HG02981 (cell line): ENCODE data around the gene SEMA3G.

Experiments used
- ATAC-seq: cut with Tn5 transposase; IDR thresholded peaks from one replicate; pipeline ENCODE4 v1.9.1; 2021; ENCODE audit warnings: mild to moderate bottlenecking, moderate library complexity; ENCODE audit not compliant: unreplicated experiment

The SEMA3G gene

GRCh38 chr3:52479877-52480575, 35.1 kb upstream of the SEMA3G start:
- no peak for ATAC-seq

DNA sequence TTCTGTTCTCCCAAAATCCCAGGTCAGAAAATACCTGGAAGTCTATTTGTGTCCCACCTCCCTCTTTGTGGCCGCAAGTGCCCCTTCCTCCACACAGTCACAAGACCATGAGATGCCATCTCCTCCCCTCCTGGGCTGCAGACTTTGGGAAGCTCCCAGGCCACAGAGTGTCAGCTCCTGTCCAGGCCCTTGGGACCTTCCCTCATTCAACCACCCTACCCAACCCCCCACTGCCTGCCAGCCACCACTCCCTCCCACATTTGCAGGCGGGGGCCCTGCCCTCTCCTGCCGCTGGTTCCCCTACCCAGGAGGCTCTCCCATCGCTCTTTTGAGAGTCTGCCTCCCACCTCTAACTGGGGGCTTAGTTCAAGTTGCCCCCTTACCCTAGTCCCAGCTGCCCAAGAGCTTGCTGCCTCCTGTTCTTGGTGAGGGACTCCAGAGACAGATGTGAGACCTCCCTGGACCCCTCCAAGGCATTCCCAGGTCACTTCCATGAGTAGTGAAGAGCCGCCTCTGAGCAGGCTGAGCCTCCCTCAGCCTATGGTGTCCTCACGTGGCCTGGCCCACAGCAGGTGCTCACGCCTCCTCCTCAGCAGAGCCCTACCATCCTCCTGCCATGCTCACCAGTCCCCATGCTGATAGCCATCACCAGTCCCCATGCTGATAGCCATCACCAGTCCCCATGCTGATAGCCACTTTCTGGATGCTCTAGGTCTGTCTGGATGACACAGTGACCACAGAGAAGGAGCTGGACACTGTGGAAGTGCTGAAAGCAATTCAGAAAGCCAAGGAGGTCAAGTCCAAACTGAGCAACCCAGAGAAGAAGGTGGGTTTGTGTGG, 34.4 kb upstream of the SEMA3G start:
- no peak for ATAC-seq

- no peak for ATAC-seq
These were observed 32.8 kb upstream of the SEMA3G start for GRCh38 chr3:52477796-52478095.

GRCh38 chr3:52477076-52477795, 32.3 kb upstream of the SEMA3G start:
- no peak for ATAC-seq

- no peak for ATAC-seq
These were observed 28.1 kb upstream of the SEMA3G start for GRCh38 chr3:52473026-52473425.

DNA sequence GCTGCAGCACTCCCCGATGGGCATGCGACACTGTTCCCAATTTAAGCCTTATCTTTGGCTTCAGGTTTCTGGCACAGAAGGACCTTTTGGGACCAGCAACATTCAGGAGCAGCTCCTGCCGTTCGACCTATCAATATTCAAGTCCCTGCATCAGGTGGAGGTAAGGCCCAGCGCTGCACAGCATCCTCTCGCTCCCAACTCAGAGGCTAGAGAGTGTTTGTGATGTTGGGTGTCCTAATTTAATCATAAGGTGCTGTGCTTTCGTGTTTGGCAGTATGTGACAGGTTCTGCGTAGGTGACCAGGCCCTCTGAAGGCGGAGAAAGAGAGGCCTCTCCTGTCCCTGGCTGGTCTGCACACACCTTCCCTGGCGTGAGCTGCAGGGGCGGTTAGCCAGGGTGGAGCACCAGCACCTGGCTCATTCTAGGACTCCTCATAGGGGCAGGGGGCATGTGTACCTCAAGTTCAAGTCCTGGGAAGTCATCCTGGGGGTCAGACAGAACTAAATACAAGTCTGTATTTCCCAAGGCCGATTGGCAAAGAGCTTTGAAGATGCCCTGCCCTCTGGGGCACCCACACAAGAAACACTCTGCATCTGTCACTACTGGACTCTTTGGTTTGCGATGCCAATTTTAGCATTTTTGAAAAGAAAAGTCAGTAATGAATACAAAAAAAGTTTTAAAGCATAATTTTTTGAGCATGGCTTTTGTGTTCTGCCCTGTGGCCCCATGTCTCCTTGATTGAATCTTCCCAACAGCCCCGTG, 27.5 kb upstream of the SEMA3G start:
- ATAC-seq = no peak

DNA sequence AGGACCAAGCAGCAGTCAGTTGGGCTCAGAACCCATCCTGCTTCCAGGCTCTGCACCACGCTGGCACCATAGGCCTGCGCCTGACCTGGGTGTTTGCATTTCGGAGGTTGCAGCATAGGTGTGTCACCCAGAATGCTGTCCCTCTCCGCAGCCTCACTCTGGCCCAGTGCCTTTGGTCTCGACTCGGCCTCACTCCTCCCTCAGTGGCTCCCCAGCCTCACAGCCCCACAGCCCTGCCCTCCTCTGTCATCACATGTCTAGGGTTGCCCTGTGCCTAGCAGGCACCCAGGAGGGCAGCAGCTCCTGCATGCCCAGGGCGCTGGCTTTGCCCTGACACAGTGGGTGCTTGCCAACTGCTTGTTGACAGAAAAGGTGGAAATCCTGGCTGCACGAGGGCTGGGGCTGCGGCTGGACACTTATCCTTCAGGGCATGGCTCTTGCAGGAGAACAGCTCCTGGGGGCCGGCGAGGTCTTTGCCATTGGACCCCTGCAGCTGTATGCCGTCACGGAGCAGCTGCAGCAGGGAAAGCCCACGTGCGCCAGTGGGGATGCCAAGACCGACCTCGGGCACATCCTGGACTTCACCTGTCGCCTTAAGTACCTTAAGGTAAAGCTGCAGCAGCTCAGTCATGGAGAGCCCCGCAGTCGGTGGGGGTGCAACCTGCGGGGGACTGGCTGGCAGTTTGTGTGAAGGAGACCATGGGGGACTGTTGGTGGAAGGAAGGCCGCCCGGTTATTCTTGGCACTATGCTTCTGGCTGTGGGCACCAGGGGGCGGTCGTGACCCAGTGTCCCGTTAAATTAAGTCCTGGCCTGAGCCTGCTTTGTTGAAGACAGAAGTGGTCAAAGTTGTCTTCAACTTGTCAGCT, 26.7 kb upstream of the SEMA3G start:
- ATAC-seq = no peak

DNA sequence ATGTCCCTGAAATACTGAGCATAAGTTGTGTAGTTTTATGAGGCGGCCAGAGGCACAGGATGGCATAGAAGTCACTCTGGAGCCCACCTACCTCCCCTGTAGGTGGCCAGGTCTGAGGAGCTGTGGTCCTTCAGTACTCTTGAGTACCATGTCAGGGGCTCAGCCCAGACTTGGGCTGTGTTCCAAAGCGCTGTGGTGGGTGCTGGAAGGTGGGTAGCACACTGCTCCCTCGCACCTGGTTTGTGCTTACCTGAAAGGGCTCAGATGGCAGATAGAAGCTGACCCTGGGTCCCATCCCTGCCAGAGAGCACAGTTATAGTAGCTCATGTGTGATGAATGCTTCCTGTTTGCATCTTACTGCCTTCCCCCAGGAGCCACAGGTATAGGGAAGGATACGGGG, 26.0 kb upstream of the SEMA3G start:
- no peak for ATAC-seq

GRCh38 chr3:52469001-52469400, 24.1 kb upstream of the SEMA3G start:
- ATAC-seq = no peak

GRCh38 chr3:52468336-52468735, 23.4 kb upstream of the SEMA3G start:
- no peak for ATAC-seq

GRCh38 chr3:52463416-52463815, 18.5 kb upstream of the SEMA3G start:
- ATAC-seq = no peak

DNA sequence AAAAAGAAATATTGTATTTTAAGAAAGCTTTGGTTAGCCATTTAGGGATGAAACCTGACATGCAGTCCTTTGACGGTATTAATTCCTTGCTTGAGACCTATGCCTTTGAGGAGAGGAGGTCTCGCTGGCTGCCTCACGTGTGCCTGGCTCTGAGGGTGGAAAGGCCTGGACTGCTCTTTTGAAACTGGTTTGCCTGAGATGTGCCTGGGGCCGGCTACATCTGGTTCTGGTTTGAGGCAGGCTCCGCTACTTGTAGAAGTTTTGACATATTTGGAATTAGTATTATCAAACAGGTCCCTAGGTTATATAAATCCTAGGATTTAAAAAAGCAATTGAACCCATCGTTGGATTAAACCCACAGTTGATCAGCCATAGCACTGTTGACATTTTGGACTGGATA, 17.0 kb upstream of the SEMA3G start:
- no peak for ATAC-seq

- ATAC-seq = no peak
These were observed 14.1 kb upstream of the SEMA3G start for GRCh38 chr3:52458770-52459545.

DNA sequence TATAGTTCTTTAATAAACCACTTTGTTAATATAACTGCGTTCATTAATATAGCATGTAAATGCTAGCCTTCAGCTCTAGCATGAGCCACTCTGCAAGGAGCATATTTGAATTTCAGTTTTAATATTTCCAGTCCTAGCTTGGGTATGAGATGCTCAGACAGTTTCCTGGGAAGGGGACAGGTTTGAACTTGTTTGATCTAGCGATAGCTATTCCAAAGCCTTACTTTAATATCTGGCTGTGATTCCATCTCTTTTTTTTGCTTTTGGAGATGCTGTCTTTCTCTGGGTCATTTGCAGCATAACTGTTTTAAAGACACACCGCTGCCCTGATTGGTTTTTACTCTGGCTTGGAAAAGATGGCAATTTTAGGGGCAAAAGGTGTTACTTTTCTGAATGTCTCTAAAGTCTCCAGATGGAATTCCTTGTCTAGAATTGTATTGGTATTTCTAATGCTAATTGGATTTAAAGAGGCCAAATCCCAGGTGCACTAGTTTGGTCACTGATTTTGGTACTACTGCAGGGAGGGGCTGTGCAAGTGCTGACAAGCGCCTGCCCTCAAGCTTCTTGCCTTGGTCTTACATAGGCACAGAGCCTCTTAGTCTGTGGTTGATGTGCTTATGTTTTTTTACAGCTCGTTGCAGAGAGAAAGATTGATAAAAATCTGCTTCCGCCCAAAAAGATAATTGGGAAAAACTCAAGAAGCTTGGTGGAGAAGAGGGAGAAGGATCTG, 13.3 kb upstream of the SEMA3G start:
- no peak for ATAC-seq

DNA sequence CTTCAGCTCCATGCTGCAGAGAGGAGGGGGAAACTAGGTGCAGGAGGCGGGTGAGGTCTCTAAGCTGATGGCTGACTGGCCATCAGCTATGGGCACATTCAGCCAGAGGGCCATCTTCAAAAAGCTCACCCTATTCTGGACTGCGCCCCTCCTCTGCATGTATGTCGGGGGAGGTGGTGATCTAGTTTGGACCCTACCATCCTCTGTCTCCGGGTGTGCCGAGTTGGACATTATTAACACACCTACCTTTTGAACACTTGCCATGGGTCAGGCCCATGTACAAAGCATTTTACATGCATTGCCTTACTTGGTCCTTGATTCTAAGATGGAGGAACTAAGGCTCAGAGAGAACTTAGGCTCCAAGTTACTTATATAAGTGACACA, 11.9 kb upstream of the SEMA3G start:
- ATAC-seq = no peak

GRCh38 chr3:52456169-52456799, 11.4 kb upstream of the SEMA3G start:
- ATAC-seq = no peak

DNA sequence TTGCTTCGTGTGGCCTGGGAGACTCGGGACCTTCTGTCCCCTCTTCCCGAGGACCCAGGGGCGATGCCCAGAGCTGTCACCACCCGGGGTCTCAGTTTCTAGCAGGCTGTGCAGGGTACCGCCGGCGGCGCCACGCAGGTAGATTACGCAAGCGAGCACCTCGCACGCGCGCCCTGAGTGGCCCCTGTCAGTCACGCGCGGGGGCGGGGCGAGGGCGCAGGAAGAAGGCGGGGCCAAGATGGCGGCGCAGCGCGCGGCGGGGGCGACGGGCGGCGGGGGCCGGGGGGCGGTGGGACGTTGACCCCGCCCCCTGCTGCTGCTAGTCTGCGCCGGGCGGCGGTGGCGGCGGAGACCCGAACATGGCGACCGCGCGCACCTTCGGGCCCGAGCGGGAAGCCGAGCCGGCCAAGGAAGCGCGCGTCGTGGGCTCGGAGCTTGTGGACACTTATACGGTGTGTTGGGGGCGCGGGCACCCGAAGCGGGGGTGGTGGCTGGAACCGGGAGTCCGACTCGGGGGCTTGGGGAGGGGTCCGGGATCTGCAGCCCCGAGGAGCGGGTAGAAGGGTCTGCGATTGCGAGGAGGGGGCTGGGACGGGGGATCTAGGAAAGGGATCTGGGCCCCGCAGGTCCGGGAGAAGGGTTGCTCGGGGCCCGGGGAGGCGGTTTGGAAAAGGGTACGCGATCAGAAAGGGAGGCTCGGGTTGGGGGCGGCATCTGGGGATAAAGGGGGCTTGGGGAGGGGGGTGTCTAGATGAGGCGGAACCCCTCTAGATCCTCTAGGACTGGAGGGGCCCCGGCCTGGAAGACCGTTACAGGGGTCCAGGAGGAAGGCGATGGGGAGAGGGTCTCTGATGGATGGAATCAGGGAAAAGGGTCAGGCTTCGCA, 10.6 kb upstream of the SEMA3G start, which contains the start of gene NISCH:
TSS of gene NISCH (plus strand) at position 322 of the 886 bp plus-strand sequence. CDS start at position 360, 38 bp downstream.
- ATAC-seq = peak; percentile 79
